IPS-18a (cell line): ENCODE measurements around the gene YJEFN3.

ENCODE experiments used
- H3K27ac ChIP-seq: one replicate; pipeline ENCODE4 v1.5.1; 2013; ENCODE audit warnings: low read length
- H3K27me3 ChIP-seq: one replicate; pipeline ENCODE4 v1.6.1; 2013; ENCODE audit warnings: mild to moderate bottlenecking, low read length; ENCODE audit not compliant: control insufficient read depth, insufficient read depth
- H3K36me3 ChIP-seq: one replicate; pipeline ENCODE4 v1.6.1; 2013; ENCODE audit warnings: low read depth, low read length; ENCODE audit not compliant: control insufficient read depth
- H3K4me1 ChIP-seq: one replicate; pipeline ENCODE4 v1.6.1; 2013; ENCODE audit warnings: low read depth, low read length; ENCODE audit not compliant: control insufficient read depth
- H3K4me3 ChIP-seq: one replicate; pipeline ENCODE4 v1.5.1; 2013; ENCODE audit warnings: low read length
- H3K9ac ChIP-seq: one replicate; pipeline ENCODE4 v1.6.1; 2013; ENCODE audit warnings: mild to moderate bottlenecking, low read length, moderate library complexity
- H3K9me3 ChIP-seq: one replicate; pipeline ENCODE4 v1.6.1; 2013; ENCODE audit warnings: low read depth, low read length; ENCODE audit not compliant: control insufficient read depth

YJEFN3 gene

DNA sequence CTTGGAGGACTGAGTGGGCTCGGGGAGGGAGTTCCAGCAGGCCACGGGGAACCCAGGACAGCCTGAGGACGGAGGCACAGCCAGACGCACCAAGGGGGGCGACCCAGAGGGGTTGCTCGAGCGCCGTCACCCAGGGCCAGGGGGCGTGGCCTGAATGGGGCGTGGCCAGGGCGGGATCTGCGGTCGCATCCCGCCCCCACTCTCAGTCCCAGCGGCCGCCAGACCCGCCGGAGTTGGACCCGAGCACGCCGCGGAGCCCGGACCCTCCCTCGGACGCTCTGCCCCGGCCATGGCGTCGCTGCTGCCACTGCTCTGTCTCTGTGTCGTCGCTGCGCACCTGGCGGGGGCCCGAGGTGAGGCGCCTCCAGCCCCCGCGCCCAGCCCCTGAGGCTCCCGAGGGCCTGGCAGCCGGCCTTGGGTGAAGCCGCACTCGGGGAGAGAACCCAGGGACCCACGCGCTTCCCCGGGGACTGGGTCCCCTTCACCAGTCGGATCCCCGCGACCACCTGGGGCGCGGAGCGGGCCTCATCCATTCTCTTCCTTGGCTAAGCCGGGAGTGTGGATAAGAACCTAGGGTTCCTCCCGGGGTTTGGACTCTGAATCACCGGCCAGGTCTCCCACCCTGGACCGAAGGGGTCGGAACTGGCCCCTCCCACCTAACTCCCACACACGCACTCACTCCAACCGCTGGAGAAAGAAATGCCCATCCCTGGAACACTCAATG is 9.5 kb downstream of the YJEFN3 start, which contains the start of gene CILP2:
TSS of gene CILP2 (plus strand) at position 205 of the 724 bp plus-strand sequence. CDS start at position 290, 85 bp downstream.
- no peaks in the 10 kb centered on the region for H3K4me1 ChIP-seq
- no peaks in the 10 kb centered on the region for H3K36me3 ChIP-seq
- no peaks in the 10 kb centered on the region for H3K9me3 ChIP-seq
- peak within 1 kb of the TSS; percentile 36 for H3K9ac ChIP-seq
- H3K4me3 ChIP-seq = peak within 1 kb of the TSS; percentile 59
- H3K27me3 ChIP-seq = peaks cover 19% of the 10 kb centered on the region
- H3K27ac ChIP-seq = no peak within 1 kb of the TSS

DNA sequence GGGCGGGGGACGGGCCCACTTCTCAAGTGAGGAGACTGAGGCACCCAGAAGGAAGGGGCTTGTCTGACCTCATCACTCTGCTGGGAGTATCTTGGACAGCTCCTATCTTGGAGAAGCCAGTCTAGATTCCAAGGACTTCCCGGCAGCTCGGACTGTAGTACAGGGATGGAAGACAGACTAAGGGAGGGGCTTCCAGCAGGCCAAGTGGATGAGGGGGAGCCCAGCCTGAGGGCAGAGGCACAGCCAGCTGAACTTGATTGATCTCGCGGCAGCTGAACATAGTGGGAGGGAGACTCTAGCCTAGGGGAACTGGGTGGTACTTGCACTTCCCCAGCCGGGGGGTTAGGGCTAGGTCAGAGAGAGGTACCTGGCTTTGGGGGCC is 10.1 kb downstream of the YJEFN3 start:
- Histone ChIP-seq H3K4me3 (peak overlapping the region; percentile 59), H3K36me3 (no peaks in the 10 kb centered on the region), H3K9ac (no peak overlapping the region), H3K27me3 (peaks cover 19% of the 10 kb centered on the region), H3K9me3 (no peaks in the 10 kb centered on the region), H3K4me1 (no peaks in the 10 kb centered on the region), H3K27ac (no peak overlapping the region)

DNA sequence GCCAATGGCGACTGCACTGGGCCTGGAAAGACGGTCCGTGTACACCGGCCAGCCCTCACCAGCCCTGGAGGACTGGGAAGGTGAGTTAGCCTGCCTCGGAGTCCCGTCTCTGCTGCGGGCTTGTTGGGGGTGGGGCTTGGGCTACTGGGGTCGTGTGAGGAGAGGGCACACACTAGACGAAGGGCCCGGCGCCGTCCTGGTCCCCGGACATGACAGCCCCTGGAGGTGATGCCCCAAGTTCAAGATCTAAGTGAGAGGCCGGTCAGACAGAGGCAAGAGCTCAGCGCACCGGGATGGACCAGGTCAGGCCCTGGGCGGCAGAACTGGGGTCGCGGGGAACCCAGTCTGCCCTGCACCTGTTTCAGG is 11.0 kb downstream of the YJEFN3 start:
- Histone ChIP-seq H3K9me3 (no peaks in the 10 kb centered on the region), H3K27ac (no peak overlapping the region), H3K27me3 (peaks cover 19% of the 10 kb centered on the region), H3K9ac (no peak overlapping the region), H3K36me3 (no peaks in the 10 kb centered on the region), H3K4me1 (no peaks in the 10 kb centered on the region), H3K4me3 (no peak overlapping the region)

DNA sequence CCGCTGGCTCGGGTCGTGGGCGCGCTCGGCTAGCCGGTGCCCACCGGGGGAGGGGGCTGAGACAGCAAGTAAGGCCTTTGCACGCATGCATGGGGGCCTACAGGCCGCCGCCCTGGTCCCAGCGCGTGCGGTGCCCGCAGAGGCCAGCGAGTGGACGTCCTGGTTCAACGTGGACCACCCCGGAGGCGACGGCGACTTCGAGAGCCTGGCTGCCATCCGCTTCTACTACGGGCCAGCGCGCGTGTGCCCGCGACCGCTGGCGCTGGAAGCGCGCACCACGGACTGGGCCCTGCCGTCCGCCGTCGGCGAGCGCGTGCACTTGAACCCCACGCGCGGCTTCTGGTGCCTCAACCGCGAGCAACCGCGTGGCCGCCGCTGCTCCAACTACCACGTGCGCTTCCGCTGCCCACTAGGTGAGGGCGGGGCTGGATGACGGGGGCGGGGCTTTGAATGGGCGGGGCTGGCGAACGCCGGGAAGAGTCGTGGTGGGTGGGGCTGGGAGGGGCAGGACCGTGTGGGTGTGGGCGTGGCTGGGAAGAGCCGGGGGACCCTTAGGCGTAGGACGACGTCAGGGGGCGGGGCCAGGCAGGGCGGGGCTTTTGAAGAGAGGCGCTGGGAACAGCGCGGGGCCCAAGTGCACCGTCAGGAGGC is 11.5 kb downstream of the YJEFN3 start:
- H3K27ac ChIP-seq = no peak overlapping the region
- no peaks in the 10 kb centered on the region for H3K36me3 ChIP-seq
- no peak overlapping the region for H3K4me3 ChIP-seq
- no peak overlapping the region for H3K9ac ChIP-seq
- H3K9me3 ChIP-seq = no peaks in the 10 kb centered on the region
- no peaks in the 10 kb centered on the region for H3K4me1 ChIP-seq
- H3K27me3 ChIP-seq = peaks cover 19% of the 10 kb centered on the region

DNA sequence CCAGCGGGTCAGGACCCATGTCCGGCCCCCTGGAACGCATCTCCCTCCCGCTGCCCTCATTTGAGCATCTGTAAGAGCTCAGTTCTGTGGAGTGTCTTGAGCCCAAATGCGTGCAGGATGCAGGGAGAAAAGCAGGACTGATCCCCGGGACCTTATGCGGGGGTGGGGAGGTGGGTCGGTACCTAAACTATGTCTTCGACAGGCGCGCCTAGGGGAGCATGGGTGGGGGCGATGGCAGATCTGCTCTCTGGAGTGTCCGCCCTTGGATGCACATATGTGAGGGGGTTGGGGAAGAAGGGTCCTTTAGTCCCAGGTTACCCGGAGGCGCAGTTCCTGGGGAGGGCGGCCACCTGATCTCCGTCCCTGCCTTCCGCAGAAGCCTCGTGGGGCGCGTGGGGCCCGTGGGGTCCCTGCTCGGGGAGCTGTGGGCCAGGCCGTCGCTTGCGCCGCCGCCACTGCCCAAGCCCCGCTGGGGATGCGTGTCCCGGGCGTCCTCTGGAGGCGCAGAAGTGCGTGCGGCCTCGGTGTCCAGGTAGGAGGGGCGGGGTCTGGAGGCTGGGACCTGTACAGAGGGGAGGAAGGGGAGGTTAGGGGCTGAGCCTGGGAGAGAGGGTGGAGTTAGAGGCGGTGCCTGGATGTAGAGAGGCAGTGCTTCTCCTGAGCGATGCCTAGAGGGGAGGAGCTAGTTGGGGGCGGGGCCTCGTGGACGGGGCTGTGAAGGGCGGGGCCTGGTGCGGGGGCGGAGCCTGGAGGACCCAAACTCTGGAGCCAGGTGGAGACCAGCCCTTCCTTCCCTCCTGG is 12.2 kb downstream of the YJEFN3 start:
- Histone ChIP-seq H3K4me3 (no peak overlapping the region), H3K27ac (no peak overlapping the region), H3K9ac (no peak overlapping the region), H3K36me3 (no peaks in the 10 kb centered on the region), H3K9me3 (no peaks in the 10 kb centered on the region), H3K27me3 (peaks cover 19% of the 10 kb centered on the region), H3K4me1 (no peaks in the 10 kb centered on the region)

DNA sequence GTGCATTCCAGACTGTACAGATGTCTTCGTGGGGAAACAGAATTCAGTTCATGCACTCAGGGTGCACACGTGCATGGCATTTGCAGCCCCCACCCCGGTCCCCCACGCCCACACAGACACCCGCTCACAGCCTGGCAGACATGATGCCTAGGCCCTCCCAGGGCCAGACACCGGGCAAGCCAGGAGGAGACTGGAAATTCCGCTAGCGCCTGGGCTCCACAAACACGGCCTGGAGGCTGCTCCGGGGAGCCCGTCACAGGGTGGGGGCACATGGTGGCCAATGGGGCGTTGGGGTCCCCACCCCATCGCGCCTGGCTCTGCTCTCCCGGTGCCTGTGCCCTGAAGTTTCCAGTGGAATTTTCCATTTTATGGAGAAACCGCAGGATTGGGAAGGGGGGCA is 12.9 kb downstream of the YJEFN3 start:
- Histone ChIP-seq H3K9ac (no peak overlapping the region), H3K4me1 (no peaks in the 10 kb centered on the region), H3K9me3 (no peaks in the 10 kb centered on the region), H3K4me3 (no peak overlapping the region), H3K36me3 (no peaks in the 10 kb centered on the region), H3K27me3 (peaks cover 19% of the 10 kb centered on the region), H3K27ac (no peak overlapping the region)

DNA sequence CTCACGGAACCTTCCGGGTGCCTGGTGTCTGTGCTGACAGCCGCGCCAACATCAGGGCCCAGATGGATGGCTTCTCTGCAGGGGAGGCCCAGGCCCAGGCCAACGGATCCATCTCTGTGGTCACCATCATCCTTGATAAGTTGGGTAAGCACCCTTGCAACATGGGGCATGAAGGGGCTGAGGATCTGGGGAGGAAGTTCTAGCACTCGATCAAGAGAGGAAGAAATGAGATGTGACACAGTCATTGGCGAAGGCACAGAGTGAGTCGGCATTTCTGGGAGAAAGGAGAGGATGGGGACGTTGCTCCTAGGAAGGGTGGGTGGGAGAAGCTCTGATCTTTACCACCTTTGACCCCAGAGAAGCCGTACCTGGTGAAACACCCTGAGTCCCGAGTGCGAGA is 13.8 kb downstream of the YJEFN3 start:
- H3K27ac ChIP-seq = no peak overlapping the region
- no peaks in the 10 kb centered on the region for H3K36me3 ChIP-seq
- H3K9ac ChIP-seq = no peak overlapping the region
- no peak overlapping the region for H3K4me3 ChIP-seq
- H3K9me3 ChIP-seq = no peaks in the 10 kb centered on the region
- H3K27me3 ChIP-seq = peaks cover 19% of the 10 kb centered on the region
- no peaks in the 10 kb centered on the region for H3K4me1 ChIP-seq

DNA sequence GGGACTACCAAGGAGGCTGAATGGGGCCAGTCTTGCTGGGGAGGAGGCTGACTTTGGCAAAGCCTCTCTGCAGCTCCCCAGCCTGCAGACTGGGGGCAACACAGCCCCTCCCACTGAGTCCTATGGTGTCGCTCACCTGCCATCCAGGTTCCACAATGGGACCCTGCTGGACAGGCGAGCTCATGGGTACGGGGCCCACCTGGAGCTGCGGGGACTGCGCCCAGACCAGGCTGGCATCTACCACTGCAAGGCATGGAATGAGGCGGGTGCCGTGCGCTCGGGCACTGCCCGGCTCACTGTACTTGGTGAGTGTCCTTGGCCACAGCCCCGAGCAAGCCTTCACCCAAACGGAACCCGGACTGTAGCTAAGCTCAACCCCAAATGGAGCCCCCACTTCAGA is 14.4 kb downstream of the YJEFN3 start:
- Histone ChIP-seq H3K9ac (no peak overlapping the region), H3K27me3 (peaks cover 19% of the 10 kb centered on the region), H3K9me3 (no peaks in the 10 kb centered on the region), H3K4me3 (no peak overlapping the region), H3K4me1 (no peaks in the 10 kb centered on the region), H3K36me3 (no peaks in the 10 kb centered on the region), H3K27ac (no peak overlapping the region)

DNA sequence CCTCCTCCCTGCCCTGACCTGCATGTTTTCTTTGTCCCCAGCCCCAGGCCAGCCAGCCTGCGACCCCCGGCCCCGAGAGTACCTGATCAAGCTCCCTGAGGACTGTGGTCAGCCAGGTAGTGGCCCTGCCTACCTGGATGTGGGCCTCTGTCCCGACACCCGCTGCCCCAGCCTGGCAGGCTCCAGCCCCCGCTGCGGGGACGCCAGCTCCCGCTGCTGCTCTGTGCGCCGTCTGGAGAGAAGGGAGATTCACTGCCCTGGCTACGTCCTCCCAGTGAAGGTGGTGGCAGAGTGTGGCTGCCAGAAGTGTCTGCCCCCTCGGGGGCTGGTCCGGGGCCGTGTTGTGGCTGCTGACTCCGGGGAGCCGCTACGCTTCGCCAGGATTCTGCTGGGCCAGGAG is 14.9 kb downstream of the YJEFN3 start:
- no peaks in the 10 kb centered on the region for H3K9me3 ChIP-seq
- no peak overlapping the region for H3K4me3 ChIP-seq
- no peaks in the 10 kb centered on the region for H3K36me3 ChIP-seq
- H3K27me3 ChIP-seq = peaks cover 15% of the 10 kb centered on the region
- H3K9ac ChIP-seq = no peak overlapping the region
- H3K4me1 ChIP-seq = no peaks in the 10 kb centered on the region
- H3K27ac ChIP-seq = no peak overlapping the region

DNA sequence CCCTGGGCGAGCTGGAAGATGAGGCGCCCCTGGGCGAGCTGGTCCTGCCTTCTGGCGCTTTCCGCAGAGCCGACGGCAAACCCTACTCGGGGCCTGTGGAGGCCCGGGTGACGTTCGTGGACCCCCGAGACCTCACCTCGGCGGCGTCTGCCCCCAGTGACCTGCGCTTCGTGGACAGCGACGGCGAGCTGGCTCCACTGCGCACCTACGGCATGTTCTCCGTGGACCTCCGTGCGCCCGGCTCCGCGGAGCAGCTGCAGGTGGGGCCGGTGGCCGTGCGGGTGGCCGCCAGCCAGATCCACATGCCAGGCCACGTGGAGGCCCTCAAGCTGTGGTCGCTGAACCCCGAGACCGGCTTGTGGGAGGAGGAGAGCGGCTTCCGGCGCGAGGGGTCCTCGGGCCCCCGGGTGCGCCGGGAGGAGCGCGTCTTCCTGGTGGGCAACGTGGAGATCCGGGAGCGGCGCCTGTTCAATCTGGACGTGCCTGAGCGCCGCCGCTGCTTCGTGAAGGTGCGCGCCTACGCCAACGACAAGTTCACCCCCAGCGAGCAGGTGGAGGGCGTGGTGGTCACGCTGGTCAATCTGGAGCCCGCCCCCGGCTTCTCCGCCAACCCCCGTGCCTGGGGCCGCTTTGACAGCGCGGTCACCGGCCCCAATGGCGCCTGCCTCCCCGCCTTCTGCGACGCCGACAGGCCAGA is 15.7 kb downstream of the YJEFN3 start:
- no peaks in the 10 kb centered on the region for H3K9me3 ChIP-seq
- no peaks in the 10 kb centered on the region for H3K36me3 ChIP-seq
- no peak overlapping the region for H3K4me3 ChIP-seq
- no peak overlapping the region for H3K27ac ChIP-seq
- no peaks in the 10 kb centered on the region for H3K4me1 ChIP-seq
- no peak overlapping the region for H3K9ac ChIP-seq
- peaks cover 7% of the 10 kb centered on the region for H3K27me3 ChIP-seq

DNA sequence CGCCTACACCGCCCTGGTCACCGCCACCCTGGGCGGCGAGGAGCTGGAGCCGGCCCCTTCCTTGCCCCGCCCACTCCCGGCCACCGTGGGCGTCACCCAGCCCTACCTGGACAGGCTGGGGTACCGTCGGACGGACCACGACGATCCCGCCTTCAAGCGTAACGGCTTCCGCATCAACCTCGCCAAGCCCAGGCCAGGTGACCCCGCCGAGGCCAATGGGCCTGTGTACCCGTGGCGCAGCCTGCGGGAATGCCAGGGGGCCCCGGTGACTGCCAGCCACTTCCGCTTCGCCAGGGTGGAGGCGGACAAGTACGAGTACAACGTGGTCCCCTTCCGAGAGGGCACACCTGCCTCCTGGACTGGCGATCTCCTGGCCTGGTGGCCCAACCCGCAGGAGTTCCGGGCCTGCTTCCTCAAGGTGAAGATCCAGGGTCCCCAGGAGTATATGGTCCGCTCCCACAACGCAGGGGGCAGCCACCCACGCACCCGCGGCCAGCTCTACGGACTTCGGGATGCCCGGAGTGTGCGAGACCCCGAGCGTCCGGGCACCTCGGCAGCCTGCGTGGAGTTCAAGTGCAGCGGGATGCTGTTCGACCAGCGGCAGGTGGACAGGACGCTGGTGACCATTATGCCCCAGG is 16.4 kb downstream of the YJEFN3 start:
- Histone ChIP-seq H3K4me1 (no peaks in the 10 kb centered on the region), H3K9ac (no peak overlapping the region), H3K9me3 (no peaks in the 10 kb centered on the region), H3K36me3 (no peaks in the 10 kb centered on the region), H3K27me3 (peaks cover under 1% of the 10 kb centered on the region), H3K27ac (no peak overlapping the region), H3K4me3 (no peak overlapping the region)
